Skeletal muscle satellite cell (primary cell): ENCODE results near the gene DCTPP1.
A peak's percentile ranks its signal among the peaks of the same experiment; 100 is the strongest.
"Not testable (repeated sequence)": the region's sequence is repeated elsewhere in the genome, so short reads cannot be mapped to it uniquely, and the experiment has no call there.

Source experiments
- H3K27me3 ChIP-seq: 2 replicates; pipeline ENCODE4 v1.7.0; 2013; ENCODE audit warnings: low read length; ENCODE audit not compliant: control insufficient read depth, insufficient read depth
- H3K36me3 ChIP-seq: 2 replicates; pipeline ENCODE4 v1.7.0; 2013; ENCODE audit warnings: mild to moderate bottlenecking, control low read depth, low read length; ENCODE audit not compliant: insufficient read depth
- H3K4me1 ChIP-seq: 2 replicates; pipeline ENCODE4 v1.7.0; 2013; ENCODE audit warnings: low read length; ENCODE audit not compliant: control insufficient read depth, insufficient read depth
- H3K4me2 ChIP-seq: 2 replicates; pipeline ENCODE4 v1.7.0; 2013; ENCODE audit warnings: mild to moderate bottlenecking, low read length
- H3K4me3 ChIP-seq: 2 replicates; pipeline ENCODE4 v1.7.0; 2013; ENCODE audit warnings: low read length
- H3K9ac ChIP-seq: 2 replicates; pipeline ENCODE4 v1.7.0; 2013; ENCODE audit warnings: mild to moderate bottlenecking, low read depth, low read length, moderate library complexity
- H3K9me3 ChIP-seq: replicated peaks from 2 replicates; pipeline ENCODE4 v1.7.0; 2013; ENCODE audit warnings: mild to moderate bottlenecking, control low read depth, low read length

The DCTPP1 gene

GRCh38 chr16:30407102-30407803 lies 22.6 kb downstream of the DCTPP1 start, which contains the start of gene ZNF771:
Gene ZNF771 (plus strand): TSS chr16:30407606. CDS start chr16:30408054, 448 bp downstream.
- Histone ChIP-seq H3K9ac (peak within 1 kb of the TSS; percentile 91), H3K9me3 (no peaks in the 10 kb centered on the region), H3K36me3 (peaks cover 18% of the 10 kb centered on the region), H3K4me1 (peaks cover 22% of the 10 kb centered on the region), H3K4me2 (peak within 1 kb of the TSS; percentile 83), H3K4me3 (peak within 1 kb of the TSS; percentile 80), H3K27me3 (no peaks in the 10 kb centered on the region)

GRCh38 chr16:30406795-30407101 lies 23.1 kb downstream of the DCTPP1 start:
- H3K27me3 ChIP-seq = no peaks in the 10 kb centered on the region
- H3K4me2 ChIP-seq = peak overlapping the region; percentile 83
- peak overlapping the region; percentile 91 for H3K9ac ChIP-seq
- peaks cover 13% of the 10 kb centered on the region for H3K36me3 ChIP-seq
- peaks cover 22% of the 10 kb centered on the region for H3K4me1 ChIP-seq
- peak overlapping the region; percentile 80 for H3K4me3 ChIP-seq
- no peaks in the 10 kb centered on the region for H3K9me3 ChIP-seq

GRCh38 chr16:30401768-30402425 lies 27.9 kb downstream of the DCTPP1 start:
- H3K9me3 ChIP-seq = no peaks in the 10 kb centered on the region
- H3K4me1 ChIP-seq = peaks cover 18% of the 10 kb centered on the region
- H3K4me2 ChIP-seq = no peak overlapping the region
- H3K9ac ChIP-seq = no peak overlapping the region
- peaks cover 15% of the 10 kb centered on the region for H3K36me3 ChIP-seq
- H3K27me3 ChIP-seq = no peaks in the 10 kb centered on the region
- no peak overlapping the region for H3K4me3 ChIP-seq

DNA sequence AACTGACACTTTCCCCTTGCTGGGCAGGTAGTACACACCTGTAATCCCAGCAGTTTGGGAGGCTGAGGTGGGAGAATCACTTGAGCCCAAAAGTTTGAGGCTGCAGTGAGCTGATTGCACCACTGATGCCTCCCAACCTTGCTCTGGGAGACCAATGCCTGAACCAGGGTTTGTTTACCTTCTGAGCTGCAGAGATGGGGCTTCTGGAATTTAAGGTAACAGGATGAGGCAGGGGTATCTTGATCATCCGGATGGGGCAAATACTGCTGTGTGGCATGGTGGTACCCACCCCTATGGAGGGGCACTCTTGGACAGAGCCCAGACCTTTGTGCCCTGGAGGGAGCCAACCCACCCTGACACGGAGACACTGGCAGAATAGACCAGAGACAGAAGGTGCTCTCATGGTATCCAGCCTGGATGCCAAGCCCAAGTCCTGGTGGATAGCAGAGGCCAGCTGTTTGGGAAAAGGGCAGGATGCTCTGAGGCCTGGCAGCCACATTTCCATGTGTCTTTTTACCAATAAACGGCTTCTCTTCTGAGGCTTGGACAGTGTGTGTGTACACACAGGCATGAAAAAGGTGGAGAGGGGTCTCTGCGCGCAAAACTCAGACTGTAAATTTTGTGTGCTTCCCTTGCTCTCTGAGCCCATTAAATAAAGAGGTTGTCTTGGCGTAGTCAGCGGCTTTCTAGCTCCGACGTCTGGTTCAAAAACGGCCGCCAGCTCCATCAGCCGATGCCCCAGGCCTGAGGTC lies 30.2 kb downstream of the DCTPP1 start:
- Histone ChIP-seq H3K27me3 (no peaks in the 10 kb centered on the region), H3K4me1 (peaks cover 15% of the 10 kb centered on the region), H3K36me3 (peaks cover 16% of the 10 kb centered on the region), H3K9me3 (no peaks in the 10 kb centered on the region), H3K4me3 (peak overlapping the region; percentile 75), H3K4me2 (peak overlapping the region; percentile 93), H3K9ac (peak overlapping the region; percentile 85)

DNA sequence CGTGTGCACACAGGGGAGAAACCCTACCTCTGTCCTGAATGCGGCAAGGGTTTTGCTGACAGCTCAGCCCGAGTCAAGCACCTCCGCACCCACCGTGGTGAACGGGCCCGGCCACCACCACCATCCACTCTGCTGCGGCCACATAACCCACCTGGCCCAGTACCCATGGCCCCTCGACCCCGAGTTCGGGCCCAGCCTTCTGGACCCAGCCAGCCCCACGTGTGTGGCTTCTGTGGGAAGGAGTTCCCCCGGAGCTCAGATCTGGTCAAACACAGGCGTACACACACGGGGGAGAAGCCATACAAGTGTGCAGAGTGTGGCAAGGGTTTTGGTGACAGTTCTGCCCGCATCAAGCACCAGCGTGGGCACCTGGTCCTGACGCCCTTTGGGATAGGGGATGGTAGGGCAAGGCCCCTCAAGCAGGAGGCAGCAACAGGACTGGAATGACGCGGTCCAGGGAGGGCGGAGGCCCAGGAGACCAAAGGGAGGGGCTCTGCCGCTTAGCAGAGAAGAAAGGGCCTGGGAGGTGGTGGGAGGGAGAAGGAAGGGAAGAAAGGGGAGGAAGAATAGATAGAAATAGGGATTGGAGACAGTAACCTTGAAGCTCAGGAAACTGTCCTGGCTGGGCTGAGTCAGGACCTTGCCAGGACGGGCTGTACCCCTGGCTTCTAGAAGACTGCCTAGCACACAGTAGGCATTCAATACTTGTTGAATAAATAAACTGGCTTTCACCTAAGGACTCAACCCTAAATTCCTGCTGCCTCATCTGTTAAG lies 31.0 kb downstream of the DCTPP1 start:
- H3K9ac ChIP-seq = no peak overlapping the region
- no peaks in the 10 kb centered on the region for H3K27me3 ChIP-seq
- H3K4me1 ChIP-seq = peaks cover 21% of the 10 kb centered on the region
- H3K36me3 ChIP-seq = peaks cover 16% of the 10 kb centered on the region
- H3K4me3 ChIP-seq = no peak overlapping the region
- no peaks in the 10 kb centered on the region for H3K9me3 ChIP-seq
- H3K4me2 ChIP-seq = no peak overlapping the region

DNA sequence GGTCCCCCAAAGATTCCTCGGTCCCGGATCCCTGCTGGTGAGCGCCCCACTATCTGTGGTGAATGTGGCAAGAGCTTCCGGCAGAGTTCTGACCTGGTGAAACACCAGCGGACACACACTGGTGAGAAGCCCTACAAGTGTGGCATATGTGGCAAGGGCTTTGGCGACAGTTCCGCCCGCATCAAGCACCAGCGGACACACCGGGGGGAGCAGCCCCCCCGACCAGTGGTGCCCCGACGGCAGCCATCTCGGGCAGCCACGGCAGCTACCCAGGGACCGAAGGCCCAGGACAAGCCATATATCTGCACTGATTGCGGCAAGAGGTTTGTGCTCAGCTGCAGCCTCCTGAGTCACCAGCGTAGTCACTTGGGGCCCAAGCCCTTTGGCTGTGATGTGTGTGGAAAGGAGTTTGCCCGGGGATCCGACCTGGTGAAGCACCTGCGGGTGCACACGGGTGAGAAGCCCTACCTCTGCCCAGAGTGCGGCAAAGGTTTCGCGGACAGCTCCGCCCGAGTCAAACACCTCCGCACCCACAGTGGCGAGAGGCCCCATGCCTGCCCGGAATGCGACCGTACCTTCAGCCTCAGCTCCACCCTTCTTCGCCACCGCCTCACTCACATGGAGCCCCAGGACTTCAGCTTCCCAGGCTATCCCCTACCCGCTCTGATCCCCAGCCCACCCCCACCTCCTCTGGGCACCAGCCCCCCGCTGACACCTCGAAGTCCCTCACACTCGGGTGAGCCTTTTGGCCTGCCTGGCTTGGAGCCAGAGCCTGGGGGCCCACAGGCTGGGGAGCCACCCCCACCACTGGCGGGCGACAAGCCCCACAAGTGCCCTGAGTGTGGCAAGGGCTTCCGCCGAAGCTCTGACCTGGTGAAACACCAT lies 31.8 kb downstream of the DCTPP1 start:
- Histone ChIP-seq H3K4me1 (peaks cover 21% of the 10 kb centered on the region), H3K36me3 (peaks cover 16% of the 10 kb centered on the region), H3K9ac (no peak overlapping the region)

GRCh38 chr16:30397056-30397455 lies 32.8 kb downstream of the DCTPP1 start:
- Histone ChIP-seq H3K27me3 (no peaks in the 10 kb centered on the region), H3K36me3 (peaks cover 16% of the 10 kb centered on the region), H3K4me1 (peaks cover 21% of the 10 kb centered on the region), H3K9ac (no peak overlapping the region), H3K9me3 (no peaks in the 10 kb centered on the region), H3K4me3 (no peak overlapping the region), H3K4me2 (no peak overlapping the region)

More for the DNA sequence above, 31.8 kb downstream of the DCTPP1 start:
- Histone ChIP-seq H3K4me2 (no peak overlapping the region), H3K9me3 (no peaks in the 10 kb centered on the region), H3K27me3 (no peaks in the 10 kb centered on the region), H3K4me3 (no peak overlapping the region)

DNA sequence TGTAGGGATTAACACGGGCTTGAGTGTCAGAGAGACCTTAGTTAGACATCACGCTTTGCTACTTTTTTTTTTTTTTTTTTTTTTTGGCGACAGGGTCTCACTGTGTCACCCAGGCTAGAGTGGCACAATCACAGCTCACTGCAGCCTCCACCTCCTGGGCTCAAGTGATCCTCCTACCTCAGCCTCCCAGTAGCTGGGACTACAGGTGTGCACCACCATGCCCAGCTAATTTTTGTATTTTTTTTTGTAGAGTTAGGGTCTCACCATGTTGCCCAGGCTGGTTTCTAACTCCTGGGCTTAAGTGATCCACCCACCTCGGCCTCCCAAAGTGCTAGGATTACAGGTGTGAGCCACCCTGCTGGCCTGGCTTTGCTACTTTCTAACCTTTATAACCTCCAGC lies 33.2 kb downstream of the DCTPP1 start:
- not testable (repeated sequence) for H3K27me3 ChIP-seq, H3K9me3 ChIP-seq, H3K9ac ChIP-seq, H3K4me3 ChIP-seq
- peak overlapping the region; percentile 92 for H3K4me2 ChIP-seq
- H3K4me1 ChIP-seq = peaks cover 21% of the 10 kb centered on the region
- H3K36me3 ChIP-seq = peaks cover 16% of the 10 kb centered on the region

- peak overlapping the region; percentile 88 for H3K9ac ChIP-seq
- peaks cover 21% of the 10 kb centered on the region for H3K4me1 ChIP-seq
Measured at GRCh38 chr16:30395992-30396585, 33.7 kb downstream of the DCTPP1 start.

More at GRCh38 chr16:30395992-30396585, 33.7 kb downstream of the DCTPP1 start:
- Histone ChIP-seq H3K27me3 (no peaks in the 10 kb centered on the region), H3K9me3 (no peaks in the 10 kb centered on the region), H3K4me2 (peak overlapping the region; percentile 92), H3K4me3 (peak overlapping the region; percentile 90), H3K36me3 (peaks cover 16% of the 10 kb centered on the region)
